ENCODE data around the gene KCNQ1OT1. TPM values are rescaled to one million over a fixed set of nuclear protein-coding genes. Genes with fewer than 3 reads are reported as not detected.

KCNQ1OT1 gene
- total RNA-seq, 1 donor from 2014 or later, result 0.54 TPM

- Histone ChIP-seq H3K27me3 (ENCODE audit: control insufficient read depth, insufficient read depth, low read length) (no peaks in the 10 kb centered on the region), H3K4me3 (ENCODE audit: low read depth, low read length) (no peak overlapping the region), H3K36me3 (ENCODE audit: control insufficient read depth, insufficient read depth, low read length) (no peaks in the 10 kb centered on the region)
- no peak for TF ChIP-seq CTCF (IDR thresholded peaks at IDR 0.05; ENCODE audit: insufficient read depth, low read length, poor library complexity, severe bottlenecking)
- no peak for DNase-seq (ENCODE audit: low read depth)
Measured at GRCh38 chr11:2742201-2742600, 42.4 kb upstream of the KCNQ1OT1 start.

GRCh38 chr11:2741377-2742131, 41.8 kb upstream of the KCNQ1OT1 start:
- DNase-seq (ENCODE audit: low read depth), result no peak
- H3K36me3 ChIP-seq (ENCODE audit: control insufficient read depth, insufficient read depth, low read length), result no peaks in the 10 kb centered on the region
- TF ChIP-seq CTCF (IDR thresholded peaks at IDR 0.05; ENCODE audit: insufficient read depth, low read length, poor library complexity, severe bottlenecking), result no peak
- H3K4me3 ChIP-seq (ENCODE audit: low read depth, low read length), result no peak overlapping the region
- no peaks in the 10 kb centered on the region for H3K27me3 ChIP-seq (ENCODE audit: control insufficient read depth, insufficient read depth, low read length)

- Histone ChIP-seq H3K36me3 (ENCODE audit: control insufficient read depth, insufficient read depth, low read length) (no peaks in the 10 kb centered on the region), H3K4me3 (ENCODE audit: low read depth, low read length) (no peak overlapping the region), H3K27me3 (ENCODE audit: control insufficient read depth, insufficient read depth, low read length) (no peaks in the 10 kb centered on the region)
- no peak for DNase-seq (ENCODE audit: low read depth)
- no peak for TF ChIP-seq CTCF (IDR thresholded peaks at IDR 0.05; ENCODE audit: insufficient read depth, low read length, poor library complexity, severe bottlenecking)
Measured at GRCh38 chr11:2741006-2741376, 41.2 kb upstream of the KCNQ1OT1 start.

GRCh38 chr11:2740275-2740940, 40.6 kb upstream of the KCNQ1OT1 start:
- no peak for DNase-seq (ENCODE audit: low read depth)
- Histone ChIP-seq H3K4me3 (ENCODE audit: low read depth, low read length) (no peak overlapping the region), H3K36me3 (ENCODE audit: control insufficient read depth, insufficient read depth, low read length) (no peaks in the 10 kb centered on the region), H3K27me3 (ENCODE audit: control insufficient read depth, insufficient read depth, low read length) (no peaks in the 10 kb centered on the region)
- no peak for TF ChIP-seq CTCF (IDR thresholded peaks at IDR 0.05; ENCODE audit: insufficient read depth, low read length, poor library complexity, severe bottlenecking)

- TF ChIP-seq CTCF (IDR thresholded peaks at IDR 0.05; ENCODE audit: insufficient read depth, low read length, poor library complexity, severe bottlenecking), result no peak
- DNase-seq (ENCODE audit: low read depth), result no peak
- H3K36me3 ChIP-seq (ENCODE audit: control insufficient read depth, insufficient read depth, low read length), result no peaks in the 10 kb centered on the region
- no peaks in the 10 kb centered on the region for H3K27me3 ChIP-seq (ENCODE audit: control insufficient read depth, insufficient read depth, low read length)
- no peak overlapping the region for H3K4me3 ChIP-seq (ENCODE audit: low read depth, low read length)
Measured at GRCh38 chr11:2739531-2740274, 39.9 kb upstream of the KCNQ1OT1 start.

Data from kidney epithelial cell (primary cell).